Suprapubic skin (tissue), 4 donors: ENCODE results near the gene ARF3.

ENCODE experiments used
- POLR2A ChIP-seq, 2 donors: fragments of 450-650 bp; IDR thresholded peaks; one replicate each; pipeline ENCODE4 v1.6.1; 2017; ENCODE audit warnings: antibody characterized with exemption in 2 of 2, mild to moderate bottlenecking in 2 of 2, moderate library complexity in 2 of 2
- POLR2AphosphoS5 ChIP-seq, 3 donors: sonication (generic); formaldehyde crosslinking; IDR thresholded peaks; one replicate each; pipeline ENCODE4 v1.6.1; 2017; ENCODE audit warnings: antibody characterized with exemption in 3 of 3
- TF ChIP-seq, protein P1 (sequence below), 2 donors: fragments of 200-600 bp in 1 of 2; fragments of 450-650 bp in 1 of 2; sonication (generic) in 1 of 2; IDR thresholded peaks; one replicate each; pipeline ENCODE4 v1.5.1; 2016 to 2019; ENCODE audit warnings: antibody characterized with exemption in 2 of 2, mild to moderate bottlenecking in 1 of 2, moderate library complexity in 1 of 2

DNA sequence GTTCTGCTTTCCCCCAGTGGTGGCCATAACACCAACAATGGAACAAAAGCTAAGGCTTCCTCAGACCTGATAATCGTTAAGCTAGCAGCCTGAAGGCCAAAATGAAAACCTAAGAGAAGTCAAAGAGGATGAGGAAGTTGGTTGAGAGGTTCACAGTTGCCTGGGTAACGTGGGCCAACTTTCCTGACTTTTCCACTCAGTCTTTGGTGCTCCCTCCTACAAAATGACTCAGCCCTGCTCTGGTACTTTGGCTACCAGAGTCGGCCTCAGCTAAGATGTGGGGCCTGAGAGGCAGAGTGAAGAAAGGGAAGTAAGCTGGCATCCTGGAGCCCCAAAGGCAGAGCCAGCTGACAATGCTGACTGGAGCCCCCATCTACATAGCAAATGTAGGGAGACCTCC, 17.1 kb downstream of the ARF3 start:
- TF ChIP-seq, protein P1, sequence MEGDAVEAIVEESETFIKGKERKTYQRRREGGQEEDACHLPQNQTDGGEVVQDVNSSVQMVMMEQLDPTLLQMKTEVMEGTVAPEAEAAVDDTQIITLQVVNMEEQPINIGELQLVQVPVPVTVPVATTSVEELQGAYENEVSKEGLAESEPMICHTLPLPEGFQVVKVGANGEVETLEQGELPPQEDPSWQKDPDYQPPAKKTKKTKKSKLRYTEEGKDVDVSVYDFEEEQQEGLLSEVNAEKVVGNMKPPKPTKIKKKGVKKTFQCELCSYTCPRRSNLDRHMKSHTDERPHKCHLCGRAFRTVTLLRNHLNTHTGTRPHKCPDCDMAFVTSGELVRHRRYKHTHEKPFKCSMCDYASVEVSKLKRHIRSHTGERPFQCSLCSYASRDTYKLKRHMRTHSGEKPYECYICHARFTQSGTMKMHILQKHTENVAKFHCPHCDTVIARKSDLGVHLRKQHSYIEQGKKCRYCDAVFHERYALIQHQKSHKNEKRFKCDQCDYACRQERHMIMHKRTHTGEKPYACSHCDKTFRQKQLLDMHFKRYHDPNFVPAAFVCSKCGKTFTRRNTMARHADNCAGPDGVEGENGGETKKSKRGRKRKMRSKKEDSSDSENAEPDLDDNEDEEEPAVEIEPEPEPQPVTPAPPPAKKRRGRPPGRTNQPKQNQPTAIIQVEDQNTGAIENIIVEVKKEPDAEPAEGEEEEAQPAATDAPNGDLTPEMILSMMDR (IDR thresholded peaks at IDR 0.05): no peak
- TF ChIP-seq POLR2A (IDR thresholded peaks at IDR 0.05) (no peak), POLR2AphosphoS5 (IDR thresholded peaks at IDR 0.05) (no peak)
